GM18526 (cell line): ENCODE data around the gene TREM2.

Experiments used
- POLR2A ChIP-seq: IDR thresholded peaks from 3 replicates; pipeline ENCODE4 v1.6.1; 2011; ENCODE audit not compliant: insufficient read length; ENCODE audit errors: extremely low read depth

The TREM2 gene

GRCh38 chr6:41136911-41137310 is 26.0 kb downstream of the TREM2 start:
- TF ChIP-seq POLR2A = no peak

- no peak for TF ChIP-seq POLR2A
Observed at GRCh38 chr6:41135062-41135832, 27.7 kb downstream of the TREM2 start.

GRCh38 chr6:41132254-41132653 is 30.7 kb downstream of the TREM2 start:
- TF ChIP-seq POLR2A = no peak

DNA sequence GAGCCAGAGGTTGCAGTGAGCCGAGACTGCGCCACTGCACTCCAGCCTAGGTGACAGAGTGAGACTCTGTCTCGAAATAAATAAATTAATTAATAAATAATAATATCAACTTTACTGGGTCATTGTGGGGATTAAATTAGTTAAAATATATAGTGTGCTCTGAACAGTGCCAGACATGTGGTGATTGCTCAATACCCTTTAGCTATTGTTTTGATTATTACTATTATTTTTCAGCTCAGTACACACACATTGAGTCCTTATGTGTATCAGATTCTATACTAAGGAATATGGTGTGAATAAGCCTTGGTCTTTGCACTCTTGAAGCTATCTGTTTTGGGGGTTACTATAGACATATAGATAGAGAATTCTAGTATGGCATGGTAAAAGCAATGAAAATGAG is 37.6 kb downstream of the TREM2 start:
- no peak for TF ChIP-seq POLR2A

DNA sequence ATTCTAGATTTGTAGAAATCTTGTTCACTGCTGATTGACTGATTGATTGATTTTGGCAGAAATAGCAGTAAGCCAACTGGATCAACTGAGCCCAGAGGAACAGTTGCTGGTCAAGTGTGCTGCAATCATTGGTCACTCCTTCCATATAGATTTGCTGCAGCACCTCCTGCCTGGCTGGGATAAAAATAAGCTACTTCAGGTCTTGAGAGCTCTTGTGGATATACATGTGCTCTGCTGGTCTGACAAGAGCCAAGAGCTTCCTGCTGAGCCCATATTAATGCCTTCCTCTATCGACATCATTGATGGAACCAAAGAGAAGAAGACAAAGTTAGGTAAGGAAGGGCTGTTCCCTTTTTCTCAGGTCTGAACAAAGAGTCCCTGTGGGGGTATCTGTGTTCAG is 40.0 kb downstream of the TREM2 start:
- no peak for TF ChIP-seq POLR2A

GRCh38 chr6:41122373-41122772 is 40.5 kb downstream of the TREM2 start:
- TF ChIP-seq POLR2A = no peak

- no peak for TF ChIP-seq POLR2A
Observed at GRCh38 chr6:41120058-41120457, 42.9 kb downstream of the TREM2 start.

DNA sequence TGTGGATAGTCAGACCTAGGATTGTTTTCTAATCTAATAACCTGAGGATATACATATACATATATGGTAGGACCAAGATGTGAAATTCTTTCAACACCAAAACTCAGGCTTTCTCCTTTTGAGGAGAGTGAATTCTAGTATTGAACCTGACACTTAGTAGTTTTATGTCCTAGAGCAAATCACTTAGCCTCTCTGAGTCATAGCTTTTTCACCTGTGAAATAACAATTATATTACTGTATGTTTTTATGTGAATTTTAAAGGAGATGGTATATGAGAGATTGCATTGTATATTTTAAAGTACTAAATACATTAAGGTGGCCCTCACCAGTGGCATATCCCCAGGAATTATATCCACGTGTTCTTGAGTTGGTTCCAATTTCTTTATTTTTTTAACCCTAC is 43.4 kb downstream of the TREM2 start:
- TF ChIP-seq POLR2A = no peak

DNA sequence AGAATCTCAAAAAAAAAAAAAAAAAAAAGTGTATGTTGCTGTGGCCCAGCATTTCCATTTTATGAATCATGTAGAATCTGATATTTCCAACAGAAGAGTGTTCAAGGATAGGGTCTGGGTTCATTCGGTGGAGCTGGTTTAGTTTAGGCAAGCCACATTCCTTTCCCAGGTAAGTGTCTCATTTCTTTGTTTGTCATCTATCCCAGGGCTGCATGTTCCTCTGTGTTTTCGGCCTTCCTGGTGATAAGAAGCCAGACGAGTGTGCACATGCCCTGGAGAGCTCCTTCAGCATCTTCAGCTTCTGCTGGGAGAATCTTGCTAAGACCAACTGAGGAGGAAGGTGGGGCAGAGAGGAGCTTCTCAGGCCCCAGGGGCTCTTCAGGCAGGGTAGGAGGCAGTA is 51.9 kb downstream of the TREM2 start:
- no peak for TF ChIP-seq POLR2A
